Measurements from ENCODE around the gene EEF1AKMT2.

Gene EEF1AKMT2

DNA sequence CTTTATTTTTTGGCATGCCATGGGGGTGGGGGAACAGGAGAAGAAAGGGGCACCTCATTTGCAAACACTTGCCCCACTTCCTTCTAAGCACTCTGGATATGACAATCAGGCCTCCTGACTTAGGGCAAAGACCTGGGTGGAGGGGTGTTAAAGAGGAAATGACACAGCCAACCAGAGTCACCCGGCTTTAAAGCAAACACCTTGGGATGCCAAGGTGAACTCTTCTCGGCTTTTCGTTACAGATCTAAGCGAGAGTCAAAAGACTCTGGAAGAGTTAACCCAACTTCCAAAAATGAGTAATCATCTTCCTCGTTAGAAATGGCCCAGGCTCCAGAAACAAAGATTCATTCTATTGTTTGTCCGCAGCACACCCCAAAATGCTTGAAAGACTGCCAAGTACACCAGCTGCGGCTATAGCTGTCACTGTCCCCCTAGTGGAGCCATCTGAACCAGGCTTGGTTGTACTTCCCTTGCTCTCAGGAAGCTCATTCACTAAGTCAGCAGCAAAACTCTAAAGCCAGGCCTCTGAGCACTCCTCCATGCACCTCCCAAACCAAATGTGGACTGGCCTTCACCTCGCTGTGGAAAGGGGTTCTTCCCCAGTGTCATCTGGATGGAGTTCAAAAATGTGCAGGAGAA, 72.4 kb downstream of the EEF1AKMT2 start:
- Histone ChIP-seq H3K36me3 (ENCODE audit: insufficient read depth, low read length) (peaks cover 3% of the 10 kb centered on the region), H3K4me1 (ENCODE audit: insufficient read depth, low read length) (peaks cover 14% of the 10 kb centered on the region), H2AFZ (ENCODE audit: low read depth, low read length) (no peak overlapping the region), H3K9me3 (ENCODE audit: low read length) (no peaks in the 10 kb centered on the region), H3K4me3 (ENCODE audit: low read length) (no peak overlapping the region), H3K27me3 (ENCODE audit: insufficient read depth, low read length) (no peaks in the 10 kb centered on the region)

DNA sequence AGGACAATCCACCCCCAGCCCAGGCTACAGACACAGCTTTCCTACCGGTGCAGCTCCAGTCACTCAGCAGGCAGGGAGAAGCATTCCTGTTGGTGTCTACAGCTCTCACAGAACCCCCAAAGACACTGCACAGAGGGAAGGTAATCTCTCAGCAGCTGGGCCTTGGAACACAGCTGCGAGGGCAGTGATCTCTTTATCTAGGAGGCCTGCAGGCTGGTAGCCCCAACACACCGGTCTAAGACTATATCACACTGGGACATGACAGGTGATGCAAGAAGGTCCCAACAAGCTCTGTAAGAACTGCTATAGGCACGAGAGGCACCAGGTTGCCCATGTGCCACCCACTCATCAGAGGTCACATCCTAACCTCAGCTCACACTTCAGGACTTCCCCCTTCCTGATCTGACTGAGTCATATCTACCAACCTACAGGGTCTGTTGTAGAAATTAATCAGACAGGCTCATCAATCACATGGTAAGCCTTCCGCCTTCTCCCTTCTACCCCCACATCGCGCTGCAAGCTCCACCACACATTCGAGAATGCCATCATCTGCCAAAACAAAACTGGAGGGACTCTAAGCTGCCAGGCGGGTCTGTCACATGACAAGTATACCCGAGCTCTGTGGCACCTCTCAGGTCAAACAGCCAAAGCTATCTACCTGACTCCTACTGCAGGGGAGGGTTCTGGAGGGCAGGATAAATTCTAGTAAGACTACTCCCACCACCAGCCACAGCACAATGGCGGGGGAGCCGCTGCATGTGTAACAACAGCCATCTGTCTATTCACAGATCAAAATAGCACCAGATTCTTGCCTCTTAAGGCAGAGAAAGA, 73.6 kb downstream of the EEF1AKMT2 start:
- no peaks in the 10 kb centered on the region for H3K9me3 ChIP-seq (ENCODE audit: low read length)
- no peak overlapping the region for H2AFZ ChIP-seq (ENCODE audit: low read depth, low read length)
- no peak overlapping the region for H3K4me3 ChIP-seq (ENCODE audit: low read length)
- H3K27me3 ChIP-seq (ENCODE audit: insufficient read depth, low read length): no peaks in the 10 kb centered on the region
- peaks cover 3% of the 10 kb centered on the region for H3K36me3 ChIP-seq (ENCODE audit: insufficient read depth, low read length)
- H3K4me1 ChIP-seq (ENCODE audit: insufficient read depth, low read length): peaks cover 2% of the 10 kb centered on the region

DNA sequence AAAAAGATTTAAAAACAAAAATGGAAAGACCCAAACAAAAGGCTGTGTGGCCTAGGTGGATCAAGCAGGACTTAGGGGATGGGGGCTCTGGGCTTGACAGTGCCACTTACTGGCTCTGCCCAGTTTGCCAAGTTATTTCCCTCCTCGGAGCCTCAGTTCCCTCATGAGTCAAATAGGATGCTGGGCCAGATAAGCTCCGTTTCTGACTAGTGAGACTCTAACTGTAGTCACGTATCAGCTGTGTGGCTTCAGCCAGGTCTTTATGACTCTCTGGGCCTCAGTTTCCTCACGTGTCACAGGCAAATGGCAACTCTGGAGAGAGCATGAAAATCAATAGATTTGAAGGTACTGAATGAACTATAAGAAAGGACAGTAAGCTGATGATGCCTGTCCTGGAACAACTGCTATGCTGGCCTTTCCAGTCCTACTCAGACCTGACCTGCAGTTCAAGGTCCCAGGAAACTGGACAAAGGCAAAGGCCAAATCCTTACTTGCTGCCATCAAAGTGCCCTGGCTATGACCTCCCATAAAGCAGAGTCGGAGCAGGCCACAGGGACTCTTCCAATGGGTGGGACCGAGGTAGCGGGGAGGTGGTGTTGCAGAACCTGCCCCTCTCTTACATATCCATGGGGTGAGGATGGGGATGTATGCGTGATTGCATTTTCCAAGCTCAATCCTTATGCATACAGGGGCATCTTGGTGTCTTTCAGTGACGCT, 74.5 kb downstream of the EEF1AKMT2 start:
- Histone ChIP-seq H3K9me3 (ENCODE audit: low read length) (no peaks in the 10 kb centered on the region), H3K36me3 (ENCODE audit: insufficient read depth, low read length) (peaks cover 3% of the 10 kb centered on the region), H2AFZ (ENCODE audit: low read depth, low read length) (no peak overlapping the region), H3K4me3 (ENCODE audit: low read length) (no peak overlapping the region), H3K27me3 (ENCODE audit: insufficient read depth, low read length) (no peaks in the 10 kb centered on the region), H3K4me1 (ENCODE audit: insufficient read depth, low read length) (no peaks in the 10 kb centered on the region)

DNA sequence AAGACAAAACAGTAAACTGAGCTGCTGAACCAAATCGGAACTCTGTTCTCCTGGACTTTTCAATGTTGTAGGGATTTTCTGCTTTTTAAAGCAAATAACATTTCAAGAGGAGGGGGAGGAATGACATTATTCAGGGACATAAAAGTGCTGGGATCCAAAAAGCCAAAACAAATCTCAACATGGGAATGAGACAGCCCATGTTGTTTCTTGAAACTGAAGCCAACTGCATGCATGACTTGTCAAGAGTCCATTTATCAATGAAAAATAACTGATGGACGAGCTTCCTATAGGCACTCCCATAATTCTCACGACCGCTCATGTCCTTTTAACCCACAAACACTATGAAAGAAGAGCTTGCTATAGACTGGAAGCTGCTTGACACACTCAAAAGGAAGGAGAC, 75.3 kb downstream of the EEF1AKMT2 start:
- Histone ChIP-seq H3K4me3 (ENCODE audit: low read length) (no peak overlapping the region), H3K27me3 (ENCODE audit: insufficient read depth, low read length) (no peaks in the 10 kb centered on the region), H3K36me3 (ENCODE audit: insufficient read depth, low read length) (peaks cover 3% of the 10 kb centered on the region), H3K4me1 (ENCODE audit: insufficient read depth, low read length) (no peaks in the 10 kb centered on the region), H3K9me3 (ENCODE audit: low read length) (no peaks in the 10 kb centered on the region), H2AFZ (ENCODE audit: low read depth, low read length) (no peak overlapping the region)

DNA sequence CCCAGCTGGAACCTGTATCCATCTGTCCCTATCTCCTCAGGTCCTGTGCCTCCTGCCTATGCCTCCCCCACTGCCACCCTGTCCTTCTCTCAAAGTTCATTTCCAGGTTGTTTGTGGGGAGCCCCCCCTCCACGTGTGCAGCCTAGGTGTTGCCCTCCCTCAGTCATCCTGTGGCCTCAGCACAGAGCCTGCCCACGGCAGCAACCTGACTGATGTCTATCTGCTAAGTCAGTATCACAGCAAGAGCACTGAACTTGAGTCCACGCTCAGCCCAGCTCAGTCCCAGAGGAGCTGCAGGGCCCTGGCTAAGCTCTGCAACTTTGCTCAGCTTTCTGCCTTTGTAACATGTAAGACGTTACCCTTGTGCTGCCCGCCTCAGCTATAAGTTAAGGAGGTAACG, 76.2 kb downstream of the EEF1AKMT2 start:
- no peaks in the 10 kb centered on the region for H3K36me3 ChIP-seq (ENCODE audit: insufficient read depth, low read length)
- H3K4me1 ChIP-seq (ENCODE audit: insufficient read depth, low read length): no peaks in the 10 kb centered on the region
- no peaks in the 10 kb centered on the region for H3K27me3 ChIP-seq (ENCODE audit: insufficient read depth, low read length)
- no peaks in the 10 kb centered on the region for H3K9me3 ChIP-seq (ENCODE audit: low read length)
- no peak overlapping the region for H2AFZ ChIP-seq (ENCODE audit: low read depth, low read length)
- H3K4me3 ChIP-seq (ENCODE audit: low read length): no peak overlapping the region

DNA sequence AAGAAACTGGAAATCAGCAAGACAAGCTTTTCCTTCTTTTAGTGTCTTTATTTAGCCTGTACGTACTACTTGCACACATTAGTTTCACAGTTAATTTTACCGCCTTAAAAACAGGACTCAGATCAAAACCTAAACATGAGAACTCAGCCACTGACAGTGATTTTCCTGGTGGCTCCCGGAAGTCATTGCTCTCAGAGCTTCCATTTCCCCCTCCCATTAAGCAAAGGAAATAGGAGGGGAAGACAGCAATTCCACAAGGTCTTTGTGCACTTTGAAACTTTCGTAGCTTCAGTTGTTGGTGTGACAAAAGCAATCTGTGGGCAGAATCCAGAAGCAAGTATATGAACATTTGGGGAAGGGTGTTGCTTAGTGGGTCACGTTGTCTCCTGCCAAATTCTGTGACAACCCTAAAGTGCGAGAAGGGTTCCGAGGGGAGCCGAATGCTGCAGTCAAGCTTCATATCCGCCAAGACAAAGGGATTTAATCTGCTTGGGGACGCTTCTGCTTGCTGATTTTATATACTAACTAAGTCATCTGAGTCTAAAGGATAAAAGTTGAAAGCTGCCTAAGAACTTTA, 77.9 kb downstream of the EEF1AKMT2 start:
- no peak overlapping the region for H2AFZ ChIP-seq (ENCODE audit: low read depth, low read length)
- no peaks in the 10 kb centered on the region for H3K9me3 ChIP-seq (ENCODE audit: low read length)
- no peak overlapping the region for H3K4me3 ChIP-seq (ENCODE audit: low read length)
- no peaks in the 10 kb centered on the region for H3K36me3 ChIP-seq (ENCODE audit: insufficient read depth, low read length)
- peaks cover 12% of the 10 kb centered on the region for H3K4me1 ChIP-seq (ENCODE audit: insufficient read depth, low read length)
- H3K27me3 ChIP-seq (ENCODE audit: insufficient read depth, low read length): no peaks in the 10 kb centered on the region

DNA sequence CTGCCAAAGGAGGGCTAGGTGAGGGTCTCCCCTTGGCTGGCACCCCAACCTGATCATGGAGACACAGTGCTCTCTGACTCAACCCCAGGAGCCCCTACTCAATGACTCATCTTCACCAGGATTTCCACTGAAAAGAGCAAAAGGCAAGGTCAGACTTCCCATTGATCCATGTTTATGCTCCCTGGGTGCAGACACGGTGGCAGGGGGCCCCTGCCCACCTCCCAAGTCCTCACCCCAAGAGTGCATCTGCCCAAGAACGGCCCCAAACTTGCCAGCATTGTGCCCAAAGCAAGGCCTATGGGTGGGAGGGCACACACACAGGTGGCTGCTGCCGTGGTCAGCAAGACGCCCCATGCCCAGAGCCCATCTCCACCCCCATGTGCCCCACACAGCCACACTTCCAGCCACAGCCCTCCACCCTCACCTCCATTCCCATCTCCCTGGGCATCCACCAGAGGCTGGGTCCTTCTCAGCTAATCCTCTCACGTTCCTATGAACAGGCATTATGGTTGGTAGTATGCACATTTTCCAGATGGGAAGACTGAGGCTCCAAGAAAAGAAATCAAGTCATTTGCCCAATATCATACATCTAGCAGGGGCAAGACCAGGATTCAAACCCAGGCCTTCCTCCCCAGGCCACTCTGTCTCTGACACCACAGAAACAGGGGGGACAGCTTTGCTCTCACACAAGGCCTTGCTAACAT, 78.8 kb downstream of the EEF1AKMT2 start:
- H3K9me3 ChIP-seq (ENCODE audit: low read length): no peaks in the 10 kb centered on the region
- H3K27me3 ChIP-seq (ENCODE audit: insufficient read depth, low read length): no peaks in the 10 kb centered on the region
- H3K4me3 ChIP-seq (ENCODE audit: low read length): no peak overlapping the region
- H3K36me3 ChIP-seq (ENCODE audit: insufficient read depth, low read length): no peaks in the 10 kb centered on the region
- H2AFZ ChIP-seq (ENCODE audit: low read depth, low read length): no peak overlapping the region
- H3K4me1 ChIP-seq (ENCODE audit: insufficient read depth, low read length): peaks cover 18% of the 10 kb centered on the region

DNA sequence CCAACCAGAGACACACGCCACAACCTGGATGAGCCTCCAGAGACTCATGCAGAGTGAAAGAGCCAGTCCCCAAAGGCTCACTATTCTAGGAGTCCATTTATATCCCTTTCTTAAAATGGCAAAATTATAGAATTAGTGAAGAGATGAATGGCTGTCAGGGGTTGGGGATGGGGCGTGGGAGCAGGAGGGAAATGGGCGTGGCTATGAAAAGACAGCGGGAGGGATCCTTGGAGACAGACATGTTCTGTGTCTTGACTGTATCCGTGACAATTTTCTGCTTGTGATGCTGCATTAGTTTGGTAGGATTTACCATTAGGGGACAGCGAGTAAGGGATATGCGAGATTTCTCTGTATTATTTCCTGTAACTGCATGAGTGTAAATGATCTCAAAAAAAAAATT, 80.5 kb downstream of the EEF1AKMT2 start:
- no peaks in the 10 kb centered on the region for H3K27me3 ChIP-seq (ENCODE audit: insufficient read depth, low read length)
- peaks cover 18% of the 10 kb centered on the region for H3K4me1 ChIP-seq (ENCODE audit: insufficient read depth, low read length)
- no peaks in the 10 kb centered on the region for H3K9me3 ChIP-seq (ENCODE audit: low read length)
- H3K4me3 ChIP-seq (ENCODE audit: low read length): no peak overlapping the region
- H3K36me3 ChIP-seq (ENCODE audit: insufficient read depth, low read length): peaks cover 8% of the 10 kb centered on the region
- no peak overlapping the region for H2AFZ ChIP-seq (ENCODE audit: low read depth, low read length)

DNA sequence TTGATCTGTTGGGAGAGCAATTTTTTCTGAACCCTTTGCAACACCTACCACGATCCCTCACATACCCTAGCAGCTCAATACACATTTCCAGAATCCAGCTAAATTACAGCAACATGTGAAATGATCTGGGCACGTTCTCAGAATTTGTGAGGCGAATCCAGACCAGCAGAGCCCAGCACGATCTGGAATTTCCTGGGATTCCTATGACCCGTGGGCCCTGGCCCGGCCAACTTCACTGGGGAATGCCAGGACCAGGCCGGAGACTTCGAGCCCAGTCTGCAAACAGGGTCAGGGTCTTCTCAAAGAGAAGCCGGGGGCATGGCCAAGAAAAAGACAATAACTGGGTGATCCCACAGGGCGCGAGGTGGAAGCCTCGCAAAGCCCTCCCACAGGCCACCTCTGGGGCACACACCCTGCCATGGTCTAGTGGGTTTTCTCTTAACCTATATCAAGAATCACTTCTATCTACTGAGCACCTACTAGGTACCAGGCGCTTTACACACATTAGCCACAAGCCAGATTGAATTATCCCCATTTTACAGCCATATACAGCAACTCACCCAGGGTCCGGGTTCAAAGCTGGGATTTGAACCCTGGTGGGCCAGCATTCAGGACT, 81.3 kb downstream of the EEF1AKMT2 start:
- Histone ChIP-seq H3K4me3 (ENCODE audit: low read length) (no peak overlapping the region), H3K9me3 (ENCODE audit: low read length) (no peaks in the 10 kb centered on the region), H3K27me3 (ENCODE audit: insufficient read depth, low read length) (no peaks in the 10 kb centered on the region), H3K4me1 (ENCODE audit: insufficient read depth, low read length) (peaks cover 18% of the 10 kb centered on the region), H2AFZ (ENCODE audit: low read depth, low read length) (no peak overlapping the region), H3K36me3 (ENCODE audit: insufficient read depth, low read length) (peaks cover 16% of the 10 kb centered on the region)

DNA sequence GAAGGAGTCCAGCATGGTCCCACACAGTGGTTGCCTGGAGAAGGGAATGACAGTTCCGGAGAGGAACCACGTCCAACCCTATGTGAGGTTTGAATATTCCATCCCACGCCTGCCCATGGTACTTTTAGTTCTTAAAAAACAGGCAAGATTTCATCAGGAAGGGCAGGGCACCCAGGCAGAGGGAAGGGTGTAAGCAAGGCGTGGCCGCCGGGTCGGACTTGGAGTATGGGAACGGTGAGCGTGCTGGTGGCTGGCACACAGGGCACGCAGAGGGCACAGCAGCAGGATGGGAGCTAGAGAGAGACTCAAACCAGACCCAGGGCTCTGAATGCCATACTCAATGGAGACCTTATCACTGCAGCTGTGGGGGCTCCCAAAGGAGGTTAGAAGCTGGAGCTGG, 81.8 kb downstream of the EEF1AKMT2 start:
- no peaks in the 10 kb centered on the region for H3K27me3 ChIP-seq (ENCODE audit: insufficient read depth, low read length)
- H3K36me3 ChIP-seq (ENCODE audit: insufficient read depth, low read length): peaks cover 21% of the 10 kb centered on the region
- H2AFZ ChIP-seq (ENCODE audit: low read depth, low read length): no peak overlapping the region
- H3K9me3 ChIP-seq (ENCODE audit: low read length): no peaks in the 10 kb centered on the region
- no peak overlapping the region for H3K4me3 ChIP-seq (ENCODE audit: low read length)
- H3K4me1 ChIP-seq (ENCODE audit: insufficient read depth, low read length): peaks cover 18% of the 10 kb centered on the region

DNA sequence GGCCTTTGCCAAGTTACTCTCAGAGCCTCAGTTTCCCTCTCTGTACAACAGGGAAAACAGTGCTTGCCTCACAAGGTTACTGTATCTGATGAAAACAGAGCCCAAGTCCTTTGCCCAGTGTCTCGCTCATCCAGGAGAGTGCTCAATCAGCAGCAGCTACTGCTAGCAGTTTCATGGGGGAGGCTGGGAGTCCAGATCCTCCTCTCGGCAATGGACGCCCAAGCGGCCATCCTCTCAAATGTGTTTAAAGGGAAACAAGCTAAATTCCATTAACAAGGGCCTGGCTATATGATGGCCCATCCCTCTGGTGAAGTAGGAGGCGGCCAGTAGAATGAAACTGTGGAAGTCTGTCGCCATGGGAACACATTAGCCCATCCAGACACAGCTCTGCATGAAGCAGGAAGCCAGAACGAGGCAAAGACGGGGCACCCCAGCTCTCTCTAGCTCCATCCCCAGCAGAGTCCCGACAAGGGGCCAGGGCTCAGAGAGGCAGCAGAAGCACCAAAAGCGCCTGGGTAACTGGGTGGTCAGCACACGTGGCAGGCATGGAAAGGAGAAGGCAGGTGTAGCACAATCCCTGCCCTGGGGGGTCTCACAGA, 82.7 kb downstream of the EEF1AKMT2 start:
- Histone ChIP-seq H3K36me3 (ENCODE audit: insufficient read depth, low read length) (peaks cover 30% of the 10 kb centered on the region), H3K27me3 (ENCODE audit: insufficient read depth, low read length) (no peaks in the 10 kb centered on the region), H3K4me3 (ENCODE audit: low read length) (no peak overlapping the region), H3K9me3 (ENCODE audit: low read length) (no peaks in the 10 kb centered on the region), H2AFZ (ENCODE audit: low read depth, low read length) (no peak overlapping the region), H3K4me1 (ENCODE audit: insufficient read depth, low read length) (peaks cover 18% of the 10 kb centered on the region)

DNA sequence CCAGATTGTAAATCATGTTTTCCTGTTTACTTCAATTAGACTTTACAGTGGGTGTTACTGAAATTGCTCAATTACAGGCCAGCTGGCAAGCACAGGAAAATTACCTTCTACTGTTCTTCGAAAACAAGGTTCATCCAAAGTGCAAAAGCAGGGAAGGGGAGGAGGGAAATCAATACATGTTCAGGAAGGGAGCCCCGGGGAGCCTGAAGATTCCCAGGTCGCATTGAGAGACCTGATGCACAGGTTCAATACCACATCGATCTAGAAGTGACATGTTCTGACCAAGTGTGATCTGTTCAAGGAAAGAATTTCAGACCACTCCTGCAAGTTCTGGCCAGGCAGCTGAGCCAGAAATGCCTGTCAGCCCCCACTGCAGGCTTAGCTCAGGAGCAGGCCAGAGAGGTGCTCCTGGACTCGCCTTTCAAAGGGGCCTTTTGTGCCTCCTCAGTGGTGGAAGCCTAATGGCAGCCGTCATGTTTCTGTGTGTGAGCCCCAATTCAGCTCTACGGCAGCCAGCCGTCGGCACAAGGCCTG, 83.4 kb downstream of the EEF1AKMT2 start:
- no peak overlapping the region for H2AFZ ChIP-seq (ENCODE audit: low read depth, low read length)
- peaks cover 18% of the 10 kb centered on the region for H3K4me1 ChIP-seq (ENCODE audit: insufficient read depth, low read length)
- no peaks in the 10 kb centered on the region for H3K9me3 ChIP-seq (ENCODE audit: low read length)
- no peak overlapping the region for H3K4me3 ChIP-seq (ENCODE audit: low read length)
- peaks cover 37% of the 10 kb centered on the region for H3K36me3 ChIP-seq (ENCODE audit: insufficient read depth, low read length)
- no peaks in the 10 kb centered on the region for H3K27me3 ChIP-seq (ENCODE audit: insufficient read depth, low read length)
